Bronchial epithelial cell (primary cell): ENCODE measurements around the gene ZBTB38. TPM values are rescaled to one million over a fixed set of nuclear protein-coding genes. Genes with fewer than 3 reads are reported as not detected.

Experiments
- DNase-seq: peaks from one replicate; pipeline ENCODE4 v3.0.0-alpha.2; 2010; ENCODE audit warnings: low read depth
- FAIRE-seq: peaks from 2 replicates; lab custom pipeline; 2011; peaks lifted over from hg19 to GRCh38; lab: Jason Lieb, UNC
- H3K27me3 ChIP-seq: 2 replicates; pipeline ENCODE4 v1.5.1; 2011; ENCODE audit warnings: low read length; ENCODE audit not compliant: control insufficient read depth, insufficient read depth
- H3K36me3 ChIP-seq: 2 replicates; pipeline ENCODE4 v1.5.1; 2011; ENCODE audit warnings: low read length; ENCODE audit not compliant: control insufficient read depth, insufficient read depth
- H3K4me3 ChIP-seq: 2 replicates; pipeline ENCODE4 v1.5.1; 2011; ENCODE audit warnings: mild to moderate bottlenecking, low read depth, low read length, control low read depth
- CTCF ChIP-seq: IDR thresholded peaks from 2 replicates; pipeline ENCODE4 v1.5.1; 2011; ENCODE audit warnings: mild to moderate bottlenecking, moderate library complexity, low read length, control low read depth, inconsistent platforms; ENCODE audit not compliant: insufficient read depth, severe bottlenecking
- total RNA-seq: library from RNA; depleted of rRNA; stranded (reverse); fragments of >200 nt; gene quantifications from 2 replicates; pipeline ENCODE4 v1.2.1, GENCODE V29; 2014

ZBTB38 gene
- total RNA-seq, 1 donor from 2014 or later: 59.0 TPM

- DNase-seq (no peak), FAIRE-seq (no peak)
- Histone ChIP-seq H3K27me3 (no peaks in the 10 kb centered on the region), H3K36me3 (peaks cover 14% of the 10 kb centered on the region), H3K4me3 (no peak overlapping the region)
- no peak for TF ChIP-seq CTCF
Measured at GRCh38 chr3:141372656-141373055, 4.4 kb downstream of the ZBTB38 start.

GRCh38 chr3:141373232-141373631 is 4.9 kb downstream of the ZBTB38 start:
- TF ChIP-seq CTCF: no peak
- H3K27me3 ChIP-seq: no peaks in the 10 kb centered on the region
- no peak overlapping the region for H3K4me3 ChIP-seq
- peaks cover 14% of the 10 kb centered on the region for H3K36me3 ChIP-seq
- DNase-seq: no peak
- FAIRE-seq: no peak

- H3K27me3 ChIP-seq: no peaks in the 10 kb centered on the region
- DNase-seq: no peak
- H3K36me3 ChIP-seq: peaks cover 16% of the 10 kb centered on the region
- H3K4me3 ChIP-seq: no peak overlapping the region
- no peak for TF ChIP-seq CTCF
- FAIRE-seq: no peak
Measured at GRCh38 chr3:141373768-141374526, 5.6 kb downstream of the ZBTB38 start.

GRCh38 chr3:141375381-141376301 is 7.3 kb downstream of the ZBTB38 start:
- no peaks in the 10 kb centered on the region for H3K27me3 ChIP-seq
- H3K36me3 ChIP-seq: peaks cover 16% of the 10 kb centered on the region
- DNase-seq (no peak), FAIRE-seq (no peak)
- TF ChIP-seq CTCF: no peak
- H3K4me3 ChIP-seq: no peak overlapping the region

GRCh38 chr3:141377377-141377776 is 9.1 kb downstream of the ZBTB38 start:
- no peak for TF ChIP-seq CTCF
- H3K36me3 ChIP-seq: peaks cover 14% of the 10 kb centered on the region
- FAIRE-seq: no peak
- DNase-seq: no peak
- H3K4me3 ChIP-seq: no peak overlapping the region
- H3K27me3 ChIP-seq: no peaks in the 10 kb centered on the region
